NCI-H345 treated with DMSO at 0.1 percent for 48 hours (cell line): Measurements from ENCODE around the gene PPME1.

Source experiments
- DNase-seq: peaks from one replicate; lab custom pipeline; 2025; ENCODE audit not compliant: unreplicated experiment; lab: John Stamatoyannopoulos, UW

PPME1 gene

GRCh38 chr11:74280494-74280893, 109.4 kb downstream of the PPME1 start:
- DNase-seq = peak; percentile 21

- DNase-seq = no peak
These were observed 111.3 kb downstream of the PPME1 start for GRCh38 chr11:74282421-74282820.

- DNase-seq = no peak
These were observed 111.9 kb downstream of the PPME1 start for GRCh38 chr11:74282914-74283371.

DNA sequence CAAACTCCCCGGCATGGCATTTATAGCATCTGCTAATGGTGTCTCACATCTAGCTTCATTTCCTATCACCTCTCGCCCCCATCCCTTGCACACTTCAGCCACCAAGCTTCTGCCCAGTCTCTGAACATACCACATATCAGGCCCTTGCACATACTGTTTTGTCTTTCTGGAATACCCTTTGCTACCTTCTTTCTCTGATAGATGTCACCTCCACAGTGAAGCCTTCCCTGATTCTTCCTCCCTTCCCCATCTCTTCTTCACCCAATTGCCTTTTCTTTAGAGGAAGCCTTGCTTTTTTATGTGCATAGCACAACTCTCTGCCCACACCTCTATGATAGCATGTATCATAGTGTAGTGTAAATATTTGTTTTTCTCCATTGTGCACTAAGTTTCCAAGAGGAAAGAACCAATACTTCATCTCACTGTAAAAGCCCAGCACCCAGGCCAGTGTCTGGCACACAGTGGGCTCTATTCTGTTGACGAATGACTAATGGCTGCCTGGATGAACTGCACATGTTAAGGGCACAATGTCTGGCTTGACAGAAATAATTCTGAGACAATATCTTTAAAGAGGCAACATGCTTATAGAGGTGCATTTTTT, 112.6 kb downstream of the PPME1 start:
- DNase-seq = no peak

DNA sequence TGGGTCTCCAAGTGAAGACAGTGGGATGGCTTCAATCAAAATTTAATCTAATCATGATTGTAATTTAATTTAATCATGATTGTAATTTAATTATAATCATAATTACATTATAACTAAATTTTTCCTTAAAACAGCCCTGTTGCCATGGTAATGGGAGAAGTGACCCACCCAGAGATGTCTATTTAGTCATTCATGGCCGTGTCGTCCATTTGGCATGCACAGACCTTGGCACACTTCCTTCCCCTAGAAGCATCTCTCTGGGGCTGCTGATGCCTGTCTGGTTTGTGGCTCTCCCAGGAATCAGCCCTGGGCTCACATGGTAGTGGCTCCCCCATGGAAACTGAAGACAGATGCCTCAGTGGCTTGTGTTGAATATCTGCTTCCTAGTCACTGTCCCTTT, 113.4 kb downstream of the PPME1 start:
- DNase-seq = no peak

DNA sequence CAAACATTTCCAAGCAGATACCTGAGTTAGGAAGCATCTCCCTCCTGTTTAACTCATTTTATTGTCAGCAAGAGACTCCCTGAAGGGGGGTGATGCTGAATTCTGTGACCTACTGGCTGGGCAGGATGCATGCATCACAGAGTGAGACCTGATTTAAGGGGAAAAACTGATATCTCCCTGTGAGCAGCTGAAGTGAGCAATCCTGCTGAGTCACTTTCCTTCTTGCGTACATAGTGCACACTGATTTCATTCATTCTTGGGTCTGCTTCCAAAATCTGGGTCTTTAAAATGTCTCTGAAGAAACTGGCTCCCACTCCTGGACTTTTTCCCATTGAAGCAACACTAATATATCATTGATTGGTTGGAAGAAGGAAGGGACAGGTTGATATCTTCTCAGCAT, 117.1 kb downstream of the PPME1 start:
- no peak for DNase-seq

DNA sequence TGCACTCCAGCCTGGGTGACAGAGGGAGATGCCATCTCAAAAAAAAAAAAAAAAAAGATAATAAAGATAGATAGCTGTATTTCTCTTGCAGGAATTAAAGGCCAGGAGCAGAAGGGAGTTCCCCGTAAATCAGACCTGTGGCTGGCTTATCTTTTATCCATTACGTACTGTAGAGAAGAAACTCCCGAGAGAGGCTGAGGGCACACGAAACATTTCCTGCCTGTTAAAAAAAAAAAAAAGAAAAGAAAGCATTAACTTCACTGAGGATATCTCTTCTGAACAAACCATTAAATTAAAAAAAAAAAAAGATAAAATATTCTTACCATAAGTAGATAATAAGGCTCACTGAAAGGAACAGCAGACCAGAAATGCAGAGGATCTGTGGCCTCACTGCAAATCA, 117.8 kb downstream of the PPME1 start:
- DNase-seq = no peak

- no peak for DNase-seq
These were observed 126.4 kb downstream of the PPME1 start for GRCh38 chr11:74297484-74297883.

DNA sequence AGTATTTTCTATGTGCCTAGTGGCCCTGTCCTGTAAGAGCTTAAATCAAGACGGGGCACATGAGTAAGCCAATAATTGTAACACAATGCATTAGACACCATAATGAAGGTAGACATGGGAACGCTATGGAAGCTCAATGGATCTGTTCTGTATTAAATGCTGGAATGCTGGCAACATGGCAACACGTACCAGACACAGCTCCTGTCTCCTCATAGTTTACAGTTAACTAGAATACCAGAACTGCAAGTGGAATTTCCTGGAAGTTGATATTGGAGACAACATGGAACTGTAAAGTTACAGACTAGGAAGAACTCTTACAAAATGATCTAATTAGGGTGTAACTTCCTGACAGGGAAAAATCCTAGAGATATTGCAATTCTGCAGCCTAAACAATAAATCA, 127.9 kb downstream of the PPME1 start:
- DNase-seq = no peak
